ENCODE measurements around the gene NR5A1. TPM values are rescaled to one million over a fixed set of nuclear protein-coding genes. Genes with fewer than 3 reads are reported as not detected.

NR5A1 gene
- polyA plus RNA-seq, 1 donor = not detected

- no peak for DNase-seq (ENCODE audit: low read depth)
These were observed 8.6 kb downstream of the NR5A1 start for GRCh38 chr9:124498499-124499146.

- DNase-seq (ENCODE audit: low read depth) = no peak
These were observed 9.2 kb downstream of the NR5A1 start for GRCh38 chr9:124498040-124498439.

GRCh38 chr9:124497441-124497840 lies 9.8 kb downstream of the NR5A1 start:
- no peak for DNase-seq (ENCODE audit: low read depth)

GRCh38 chr9:124496463-124496862 lies 10.7 kb downstream of the NR5A1 start:
- DNase-seq (ENCODE audit: low read depth) = no peak

- no peak for DNase-seq (ENCODE audit: low read depth)
These were observed 11.1 kb downstream of the NR5A1 start for GRCh38 chr9:124496075-124496449.

- DNase-seq (ENCODE audit: low read depth) = no peak
These were observed 11.8 kb downstream of the NR5A1 start for GRCh38 chr9:124495126-124496074.

GRCh38 chr9:124493794-124494479 lies 13.3 kb downstream of the NR5A1 start:
- DNase-seq (ENCODE audit: low read depth) = no peak

- DNase-seq (ENCODE audit: low read depth) = no peak
These were observed 14.0 kb downstream of the NR5A1 start for GRCh38 chr9:124493218-124493617.

GRCh38 chr9:124492818-124493217 lies 14.4 kb downstream of the NR5A1 start:
- DNase-seq (ENCODE audit: low read depth) = no peak

GRCh38 chr9:124491049-124491975 lies 15.9 kb downstream of the NR5A1 start:
- no peak for DNase-seq (ENCODE audit: low read depth)

GRCh38 chr9:124490004-124490403 lies 17.2 kb downstream of the NR5A1 start:
- no peak for DNase-seq (ENCODE audit: low read depth)

- DNase-seq (ENCODE audit: low read depth) = no peak
These were observed 18.0 kb downstream of the NR5A1 start for GRCh38 chr9:124489222-124489621.

GRCh38 chr9:124488641-124489210 lies 18.5 kb downstream of the NR5A1 start:
- no peak for DNase-seq (ENCODE audit: low read depth)

- no peak for DNase-seq (ENCODE audit: low read depth)
These were observed 19.7 kb downstream of the NR5A1 start for GRCh38 chr9:124487260-124488182.

GRCh38 chr9:124486778-124487259 lies 20.4 kb downstream of the NR5A1 start:
- DNase-seq (ENCODE audit: low read depth) = no peak

GRCh38 chr9:124485936-124486335 lies 21.3 kb downstream of the NR5A1 start:
- DNase-seq (ENCODE audit: low read depth) = no peak

- DNase-seq (ENCODE audit: low read depth) = no peak
These were observed 22.0 kb downstream of the NR5A1 start for GRCh38 chr9:124485201-124485600.

- DNase-seq (ENCODE audit: low read depth) = no peak
These were observed 23.7 kb downstream of the NR5A1 start for GRCh38 chr9:124483481-124483880.

- DNase-seq (ENCODE audit: low read depth) = no peak
These were observed 24.7 kb downstream of the NR5A1 start for GRCh38 chr9:124482431-124483031.

Measured in forelimb muscle (tissue), 1 donor.